SK-N-SH treated with all-trans-retinoic acid at 6 μM for 48 hours (cell line): ENCODE measurements around the gene ENTR1.

Experiments used
- ATAC-seq: fragments of 200-7000 bp; cut with Tn5 transposase; 3 replicates; pipeline ENCODE4 v1.9.1; 2020; ENCODE audit warnings: mild to moderate bottlenecking, moderate library complexity
- BACH2 ChIP-seq: fragments of 250-450 bp; sonication (Bioruptor Pico); IDR thresholded peaks from 2 replicates; pipeline ENCODE4 v1.9.0; 2021; ENCODE audit warnings: mild to moderate bottlenecking, borderline replicate concordance
- CSDC2 ChIP-seq: fragments of 250-450 bp; sonication (Bioruptor Pico); IDR thresholded peaks from 2 replicates; pipeline ENCODE4 v1.5.0; 2020; ENCODE audit warnings: mild to moderate bottlenecking, moderate library complexity
- CSRNP3 ChIP-seq: fragments of 250-450 bp; sonication (Bioruptor Pico); IDR thresholded peaks from 2 replicates; pipeline ENCODE4 v1.5.1; 2021; ENCODE audit warnings: mild to moderate bottlenecking, moderate library complexity
- ESRRG ChIP-seq: fragments of 250-450 bp; sonication (Bioruptor Pico); IDR thresholded peaks from 2 replicates; pipeline ENCODE4 v1.6.1; 2021; ENCODE audit warnings: mild to moderate bottlenecking
- GLIS3 ChIP-seq: fragments of 250-450 bp; sonication (Bioruptor Pico); IDR thresholded peaks from 2 replicates; pipeline ENCODE4 v1.5.0; 2020; ENCODE audit warnings: mild to moderate bottlenecking, moderate library complexity
- ISL1 ChIP-seq: fragments of 250-450 bp; sonication (Bioruptor Pico); IDR thresholded peaks from 2 replicates; pipeline ENCODE4 v2.1.2; 2022; ENCODE audit warnings: mild to moderate bottlenecking, moderate library complexity
- OSR1 ChIP-seq: fragments of 250-450 bp; sonication (Bioruptor Pico); IDR thresholded peaks from 2 replicates; pipeline ENCODE4 v1.8.0; 2022; ENCODE audit warnings: moderate library complexity, mild to moderate bottlenecking, inconsistent platforms
- PPARA ChIP-seq: fragments of 250-450 bp; sonication (Bioruptor Pico); IDR thresholded peaks from 2 replicates; pipeline ENCODE4 v1.5.0; 2020; ENCODE audit warnings: mild to moderate bottlenecking, borderline replicate concordance
- RARB ChIP-seq: fragments of 250-450 bp; sonication (Bioruptor Pico); IDR thresholded peaks from 2 replicates; pipeline ENCODE4 v1.8.0; 2021; ENCODE audit warnings: mild to moderate bottlenecking, moderate library complexity
- SNAI2 ChIP-seq: fragments of 250-450 bp; sonication (Bioruptor Pico); IDR thresholded peaks from 2 replicates; pipeline ENCODE4 v1.5.0; 2020; ENCODE audit warnings: mild to moderate bottlenecking, moderate library complexity
- TOX ChIP-seq: fragments of 250-450 bp; sonication (Bioruptor Pico); IDR thresholded peaks from 2 replicates; pipeline ENCODE4 v1.8.0; 2021; ENCODE audit warnings: mild to moderate bottlenecking, moderate library complexity, borderline replicate concordance
- TSHZ2 ChIP-seq: fragments of 250-450 bp; sonication (Bioruptor Pico); IDR thresholded peaks from 2 replicates; pipeline ENCODE4 v1.5.0; 2020; ENCODE audit warnings: mild to moderate bottlenecking, moderate library complexity
- ZC3H10 ChIP-seq: fragments of 250-450 bp; sonication (Bioruptor Pico); IDR thresholded peaks from 2 replicates; pipeline ENCODE4 v1.5.1; 2021; ENCODE audit warnings: mild to moderate bottlenecking, moderate library complexity
- ZFP3 ChIP-seq: fragments of 250-450 bp; sonication (Bioruptor Pico); IDR thresholded peaks from 2 replicates; pipeline ENCODE4 v1.5.0; 2020; ENCODE audit warnings: mild to moderate bottlenecking, moderate library complexity
- ZFP30 ChIP-seq: fragments of 450-650 bp; formaldehyde crosslinking; IDR thresholded peaks from 2 replicates; pipeline ENCODE4 v1.5.0; 2022; ENCODE audit warnings: mild to moderate bottlenecking, moderate library complexity
- ZNF565 ChIP-seq: fragments of 450-650 bp; formaldehyde crosslinking; conservative IDR thresholded peaks from 2 replicates; pipeline ENCODE4 v1.5.0; 2020; ENCODE audit warnings: low read depth, mild to moderate bottlenecking, moderate library complexity
- ZNF70 ChIP-seq: fragments of 450-650 bp; formaldehyde crosslinking; IDR thresholded peaks from 2 replicates; pipeline ENCODE4 v1.5.0; 2020; ENCODE audit warnings: mild to moderate bottlenecking, moderate library complexity
- ZNF8 ChIP-seq: fragments of 450-650 bp; formaldehyde crosslinking; IDR thresholded peaks from 2 replicates; pipeline ENCODE4 v1.5.0; 2020; ENCODE audit warnings: mild to moderate bottlenecking, moderate library complexity
- TF ChIP-seq, protein P1 (sequence below): fragments of 250-450 bp; sonication (Bioruptor Pico); IDR thresholded peaks from 2 replicates; pipeline ENCODE4 v1.8.0; 2021; ENCODE audit warnings: low read depth, mild to moderate bottlenecking, moderate library complexity, borderline replicate concordance
- TF ChIP-seq, protein P2 (sequence below): fragments of 250-450 bp; sonication (Bioruptor Pico); IDR thresholded peaks from 2 replicates; pipeline ENCODE4 v1.8.0; 2020; ENCODE audit warnings: mild to moderate bottlenecking, moderate library complexity, borderline replicate concordance

The ENTR1 gene

DNA sequence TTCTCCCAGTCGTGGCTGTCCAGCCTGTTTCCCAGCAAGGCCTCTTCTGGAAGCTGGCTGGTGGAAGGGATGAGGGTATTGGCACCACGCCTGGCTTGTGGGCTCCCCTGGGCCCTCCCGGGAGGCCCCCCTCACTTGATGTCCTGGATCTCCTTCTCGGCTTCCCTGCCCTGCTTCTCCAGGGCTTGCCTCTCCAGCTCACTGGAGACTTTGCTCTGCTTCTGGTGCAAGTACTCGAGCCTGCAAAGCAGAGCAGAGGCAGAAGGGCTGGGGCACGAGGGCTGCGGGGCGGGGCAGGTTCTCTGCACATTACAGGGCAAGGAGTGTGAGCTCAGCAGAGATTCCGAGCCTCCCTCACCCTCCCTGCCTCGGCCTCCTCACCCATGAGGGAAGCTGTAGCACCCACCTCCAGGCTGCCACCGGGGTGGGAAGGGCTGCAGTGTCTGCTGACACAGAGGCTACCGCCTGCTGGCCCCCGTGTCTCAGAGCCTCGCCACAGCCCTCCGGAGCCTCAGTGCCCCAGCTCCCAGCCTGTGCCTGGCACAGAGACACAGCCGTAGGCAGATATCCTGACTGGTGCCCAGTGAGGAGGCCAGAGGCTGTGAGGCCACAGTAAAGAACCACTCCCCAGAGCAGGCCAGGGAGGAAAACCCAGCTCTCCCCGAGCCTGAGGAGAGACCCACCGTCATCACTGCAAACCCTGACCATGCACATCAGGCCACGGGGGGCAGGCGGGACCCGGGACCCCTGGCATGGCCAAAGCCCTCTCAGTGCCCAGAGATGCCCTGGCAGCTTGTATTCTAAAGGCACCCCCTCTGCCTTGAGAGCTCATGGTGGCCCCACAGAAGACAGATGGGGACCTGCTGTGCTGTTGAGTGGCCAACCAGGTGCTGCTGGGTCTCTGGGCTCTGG, 17.6 kb downstream of the ENTR1 start:
- ATAC-seq = no peak; the same call in none of the 3 replicates
- no peak for TF ChIP-seq RARB (CRISPR knock-in tag)
- TF ChIP-seq GLIS3 (CRISPR knock-in tag) = no peak
- TF ChIP-seq ISL1 (CRISPR knock-in tag) = no peak
- no peak for TF ChIP-seq BACH2 (CRISPR knock-in tag)
- no peak for TF ChIP-seq ZNF565
- no peak for TF ChIP-seq PPARA
- TF ChIP-seq CSRNP3 = no peak
- TF ChIP-seq TSHZ2 (CRISPR knock-in tag) = no peak
- TF ChIP-seq, protein P1, sequence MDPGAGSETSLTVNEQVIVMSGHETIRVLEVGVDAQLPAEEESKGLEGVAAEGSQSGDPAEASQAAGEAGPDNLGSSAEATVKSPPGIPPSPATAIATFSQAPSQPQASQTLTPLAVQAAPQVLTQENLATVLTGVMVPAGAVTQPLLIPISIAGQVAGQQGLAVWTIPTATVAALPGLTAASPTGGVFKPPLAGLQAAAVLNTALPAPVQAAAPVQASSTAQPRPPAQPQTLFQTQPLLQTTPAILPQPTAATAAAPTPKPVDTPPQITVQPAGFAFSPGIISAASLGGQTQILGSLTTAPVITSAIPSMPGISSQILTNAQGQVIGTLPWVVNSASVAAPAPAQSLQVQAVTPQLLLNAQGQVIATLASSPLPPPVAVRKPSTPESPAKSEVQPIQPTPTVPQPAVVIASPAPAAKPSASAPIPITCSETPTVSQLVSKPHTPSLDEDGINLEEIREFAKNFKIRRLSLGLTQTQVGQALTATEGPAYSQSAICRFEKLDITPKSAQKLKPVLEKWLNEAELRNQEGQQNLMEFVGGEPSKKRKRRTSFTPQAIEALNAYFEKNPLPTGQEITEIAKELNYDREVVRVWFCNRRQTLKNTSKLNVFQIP (CRISPR knock-in tag) = no peak
- TF ChIP-seq ZNF8 (CRISPR knock-in tag) = no peak
- TF ChIP-seq CSDC2 (CRISPR knock-in tag) = no peak
- no peak for TF ChIP-seq ZFP3
- no peak for TF ChIP-seq TOX
- no peak for TF ChIP-seq OSR1 (CRISPR knock-in tag)
- no peak for TF ChIP-seq ZC3H10 (CRISPR knock-in tag)

GRCh38 chr9:136391737-136392537, 18.5 kb downstream of the ENTR1 start:
- no peak; the same call in 2 of the 3 replicates for ATAC-seq
- TF ChIP-seq TSHZ2 (CRISPR knock-in tag) (no peak), ZNF70 (no peak), GLIS3 (CRISPR knock-in tag) (no peak), PPARA (no peak)
- TF ChIP-seq, all 23 proteins: peak for 0

DNA sequence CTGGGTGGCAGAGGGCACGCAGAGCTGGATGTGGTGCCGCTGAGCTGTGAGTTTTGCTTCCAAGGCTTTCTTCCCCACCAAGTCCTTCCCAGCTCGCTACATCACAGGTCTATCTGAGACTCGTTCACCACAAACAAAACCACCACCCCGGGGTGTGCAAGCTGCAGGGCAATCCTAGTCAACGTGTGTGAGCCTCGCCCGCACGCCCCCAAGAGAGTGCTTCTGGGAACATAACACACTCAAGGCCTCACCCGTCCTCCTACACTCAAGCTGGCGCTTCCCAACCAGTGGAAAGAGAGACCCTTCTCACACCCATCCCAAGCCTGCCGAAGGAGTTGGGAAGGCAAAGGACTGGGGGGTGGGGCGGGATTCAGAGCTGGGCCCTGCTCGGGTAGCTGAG, 21.0 kb downstream of the ENTR1 start:
- TF ChIP-seq ZFP30 (CRISPR knock-in tag) (no peak), GLIS3 (CRISPR knock-in tag) (no peak), SNAI2 (CRISPR knock-in tag) (no peak), CSRNP3 (no peak), CSDC2 (CRISPR knock-in tag) (no peak), ESRRG (CRISPR knock-in tag) (no peak), RARB (CRISPR knock-in tag) (no peak)
- TF ChIP-seq, protein P2, sequence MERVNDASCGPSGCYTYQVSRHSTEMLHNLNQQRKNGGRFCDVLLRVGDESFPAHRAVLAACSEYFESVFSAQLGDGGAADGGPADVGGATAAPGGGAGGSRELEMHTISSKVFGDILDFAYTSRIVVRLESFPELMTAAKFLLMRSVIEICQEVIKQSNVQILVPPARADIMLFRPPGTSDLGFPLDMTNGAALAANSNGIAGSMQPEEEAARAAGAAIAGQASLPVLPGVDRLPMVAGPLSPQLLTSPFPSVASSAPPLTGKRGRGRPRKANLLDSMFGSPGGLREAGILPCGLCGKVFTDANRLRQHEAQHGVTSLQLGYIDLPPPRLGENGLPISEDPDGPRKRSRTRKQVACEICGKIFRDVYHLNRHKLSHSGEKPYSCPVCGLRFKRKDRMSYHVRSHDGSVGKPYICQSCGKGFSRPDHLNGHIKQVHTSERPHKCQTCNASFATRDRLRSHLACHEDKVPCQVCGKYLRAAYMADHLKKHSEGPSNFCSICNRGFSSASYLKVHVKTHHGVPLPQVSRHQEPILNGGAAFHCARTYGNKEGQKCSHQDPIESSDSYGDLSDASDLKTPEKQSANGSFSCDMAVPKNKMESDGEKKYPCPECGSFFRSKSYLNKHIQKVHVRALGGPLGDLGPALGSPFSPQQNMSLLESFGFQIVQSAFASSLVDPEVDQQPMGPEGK = no peak
- ATAC-seq = no peak
